22Rv1 (cell line): ENCODE measurements around the gene C20orf202.

ENCODE experiments used
- CTCF ChIP-seq: fragments of 450-650 bp; IDR thresholded peaks from 2 replicates; pipeline ENCODE4 v1.5.1; 2017; ENCODE audit warnings: mild to moderate bottlenecking
- ZFX ChIP-seq: fragments of 450-650 bp; IDR thresholded peaks from 2 replicates; pipeline ENCODE4 v1.6.1; 2017; ENCODE audit warnings: antibody characterized with exemption, borderline replicate concordance

GRCh38 chr20:1183153-1183552, 20.1 kb upstream of the C20orf202 start:
- TF ChIP-seq CTCF = no peak
- no peak for TF ChIP-seq ZFX
